Esophagus mucosa (tissue), 1 donor: ENCODE measurements around the gene CHRND. TPM values are rescaled to one million over a fixed set of nuclear protein-coding genes. Genes with fewer than 3 reads are reported as not detected.

Source experiments
- ATAC-seq: fragments of 200-7000 bp; cut with Tn5 transposase; one replicate; pipeline ENCODE4 v1.9.1; 2020
- total RNA-seq: library from RNA; stranded (reverse); gene quantifications from one replicate; pipeline ENCODE4 v1.2.4, GENCODE V29; 2023
- donor health status: DM: yes; HTN: yes; CAD: no.

Gene CHRND
- total RNA-seq, 1 donor from 2014 or later = not detected

- no peak for ATAC-seq
Observed at GRCh38 chr2:232504438-232504837, 21.5 kb upstream of the CHRND start.

- ATAC-seq = no peak
Observed at GRCh38 chr2:232505856-232506255, 20.1 kb upstream of the CHRND start.

- ATAC-seq = no peak
Observed at GRCh38 chr2:232506709-232507108, 19.3 kb upstream of the CHRND start.

- no peak for ATAC-seq
Observed at GRCh38 chr2:232508251-232508650, 17.7 kb upstream of the CHRND start.

- no peak for ATAC-seq
Observed at GRCh38 chr2:232511336-232511890, 14.5 kb upstream of the CHRND start.

- ATAC-seq = no peak
Observed at GRCh38 chr2:232512602-232513001, 13.4 kb upstream of the CHRND start.

GRCh38 chr2:232513353-232513752 is 12.6 kb upstream of the CHRND start:
- ATAC-seq = no peak

- ATAC-seq = no peak
Observed at GRCh38 chr2:232515639-232516038, 10.3 kb upstream of the CHRND start.

GRCh38 chr2:232516551-232516950 is 9.4 kb upstream of the CHRND start:
- no peak for ATAC-seq

- no peak for ATAC-seq
Observed at GRCh38 chr2:232518844-232519243, 7.1 kb upstream of the CHRND start.

- no peak for ATAC-seq
Observed at GRCh38 chr2:232519581-232520438, 6.2 kb upstream of the CHRND start, which contains the start of gene PRSS56. Gene PRSS56, plus strand, starts transcription at chr2:232520388. Its CDS starts 211 bp downstream, at chr2:232520599.

GRCh38 chr2:232520489-232520888 is 5.5 kb upstream of the CHRND start:
- no peak for ATAC-seq

- no peak for ATAC-seq
Observed at GRCh38 chr2:232521098-232521497, 4.9 kb upstream of the CHRND start.

GRCh38 chr2:232521959-232522622 is 3.9 kb upstream of the CHRND start:
- peak; percentile 38 for ATAC-seq

- ATAC-seq = no peak
Observed at GRCh38 chr2:232522623-232523401, 3.1 kb upstream of the CHRND start.

- no peak for ATAC-seq
Observed at GRCh38 chr2:232523402-232523681, 2.6 kb upstream of the CHRND start.

GRCh38 chr2:232523682-232524597 is 2.0 kb upstream of the CHRND start:
- peak; percentile 12 for ATAC-seq

- no peak for ATAC-seq
Observed at GRCh38 chr2:232524771-232525170, 1.2 kb upstream of the CHRND start.

GRCh38 chr2:232525199-232525598 is 761 bp upstream of the CHRND start:
- no peak for ATAC-seq

GRCh38 chr2:232526372-232526941 is 497 bp downstream of the CHRND start:
- no peak for ATAC-seq

- no peak for ATAC-seq
Observed at GRCh38 chr2:232527905-232528470, 2.0 kb downstream of the CHRND start.
